Neural crest cell (in vitro differentiated cells): ENCODE measurements around the gene CEBPZ. TPM values are rescaled to one million over a fixed set of nuclear protein-coding genes. Genes with fewer than 3 reads are reported as not detected.

Source experiments
- DNase-seq: peaks from one replicate; pipeline ENCODE4 v3.0.0; 2021; ENCODE audit warnings: low read depth, mixed read lengths, low spot score
- H3K27ac Mint-ChIP-seq: one replicate; pipeline ENCODE4 v1.8.0; 2021; ENCODE audit warnings: mild to moderate bottlenecking, mixed read lengths; ENCODE audit not compliant: unreplicated experiment
- H3K27me3 Mint-ChIP-seq: 2 replicates; pipeline ENCODE4 v1.8.0; 2021; ENCODE audit warnings: low read depth, mild to moderate bottlenecking, mixed read lengths
- H3K36me3 Mint-ChIP-seq: 2 replicates; pipeline ENCODE4 v1.8.0; 2021; ENCODE audit warnings: low read depth, mild to moderate bottlenecking, mixed read lengths
- H3K4me1 Mint-ChIP-seq: 2 replicates; pipeline ENCODE4 v1.8.0; 2021; ENCODE audit warnings: mixed read lengths
- H3K4me3 Mint-ChIP-seq: one replicate; pipeline ENCODE4 v1.8.0; 2021; ENCODE audit warnings: mild to moderate bottlenecking, mixed read lengths
- H3K9me3 Mint-ChIP-seq: 2 replicates; pipeline ENCODE4 v1.8.0; 2021; ENCODE audit warnings: mixed read lengths
- CTCF ChIP-seq: fragments of 200-600 bp; sonication (generic); conservative IDR thresholded peaks from 2 replicates; pipeline ENCODE4 v1.5.0; 2021; ENCODE audit warnings: antibody characterized with exemption, mild to moderate bottlenecking
- total RNA-seq: library from RNA; stranded (reverse); gene quantifications from 2 replicates; pipeline ENCODE4 v1.2.1, GENCODE V29; 2021

The CEBPZ gene
- total RNA-seq, 1 donor from 2014 or later, result 55.0 TPM

GRCh38 chr2:37171624-37171950 is 59.8 kb downstream of the CEBPZ start:
- no peak for TF ChIP-seq CTCF
- no peaks in the 10 kb centered on the region for H3K4me1 Mint-ChIP-seq
- no peaks in the 10 kb centered on the region for H3K27me3 Mint-ChIP-seq
- DNase-seq, result no peak
- H3K4me3 Mint-ChIP-seq, result no peak overlapping the region
- H3K27ac Mint-ChIP-seq, result no peak overlapping the region
- H3K9me3 Mint-ChIP-seq, result no peaks in the 10 kb centered on the region
- no peaks in the 10 kb centered on the region for H3K36me3 Mint-ChIP-seq

GRCh38 chr2:37168217-37168981 is 63.0 kb downstream of the CEBPZ start:
- H3K4me1 Mint-ChIP-seq, result no peaks in the 10 kb centered on the region
- no peaks in the 10 kb centered on the region for H3K27me3 Mint-ChIP-seq
- H3K27ac Mint-ChIP-seq, result no peak overlapping the region
- peaks cover 12% of the 10 kb centered on the region for H3K36me3 Mint-ChIP-seq
- H3K4me3 Mint-ChIP-seq, result no peak overlapping the region
- TF ChIP-seq CTCF, result peak; percentile 79
- DNase-seq, result no peak
- H3K9me3 Mint-ChIP-seq, result peaks cover 11% of the 10 kb centered on the region

GRCh38 chr2:37167636-37168180 is 63.7 kb downstream of the CEBPZ start:
- no peak overlapping the region for H3K4me3 Mint-ChIP-seq
- H3K9me3 Mint-ChIP-seq, result peaks cover 11% of the 10 kb centered on the region
- no peaks in the 10 kb centered on the region for H3K4me1 Mint-ChIP-seq
- peaks cover 12% of the 10 kb centered on the region for H3K36me3 Mint-ChIP-seq
- H3K27me3 Mint-ChIP-seq, result no peaks in the 10 kb centered on the region
- DNase-seq, result no peak
- no peak overlapping the region for H3K27ac Mint-ChIP-seq
- no peak for TF ChIP-seq CTCF

DNA sequence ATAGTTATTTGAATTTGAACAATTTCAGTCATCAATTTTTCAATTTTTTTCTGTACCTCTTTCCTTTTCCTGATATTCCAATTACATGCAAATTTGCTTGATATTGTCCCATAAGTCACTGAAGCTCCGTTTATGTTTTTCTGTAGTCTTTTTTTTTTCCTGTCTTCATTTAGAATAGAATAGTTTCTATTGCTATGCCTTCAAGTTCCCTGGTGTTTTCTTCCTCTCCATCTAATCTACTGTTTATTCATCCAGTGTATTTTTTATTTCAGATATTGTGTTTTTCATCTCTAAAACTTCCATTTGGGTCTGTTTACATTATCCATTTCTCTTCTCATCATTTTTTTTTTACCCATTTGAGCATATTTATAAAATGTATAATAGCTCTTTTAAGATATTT is 66.6 kb downstream of the CEBPZ start:
- no peak for DNase-seq
- no peaks in the 10 kb centered on the region for H3K27me3 Mint-ChIP-seq
- no peaks in the 10 kb centered on the region for H3K4me1 Mint-ChIP-seq
- H3K9me3 Mint-ChIP-seq, result peaks cover 11% of the 10 kb centered on the region
- H3K4me3 Mint-ChIP-seq, result no peak overlapping the region
- TF ChIP-seq CTCF, result no peak
- H3K36me3 Mint-ChIP-seq, result peaks cover 12% of the 10 kb centered on the region
- H3K27ac Mint-ChIP-seq, result no peak overlapping the region

- peaks cover 27% of the 10 kb centered on the region for H3K4me1 Mint-ChIP-seq
Observed at GRCh38 chr2:37156857-37157714, 74.3 kb downstream of the CEBPZ start, which contains the start of gene EIF2AK2. Gene EIF2AK2 (minus strand): TSS chr2:37156980. CDS start chr2:37147806, 9,174 bp downstream.

More at GRCh38 chr2:37156857-37157714, 74.3 kb downstream of the CEBPZ start, which contains the start of gene EIF2AK2:
- no peak for TF ChIP-seq CTCF
- H3K9me3 Mint-ChIP-seq, result peaks cover 5% of the 10 kb centered on the region
- DNase-seq, result peak; percentile 69
- H3K36me3 Mint-ChIP-seq, result peaks cover 18% of the 10 kb centered on the region
- no peaks in the 10 kb centered on the region for H3K27me3 Mint-ChIP-seq
- H3K4me3 Mint-ChIP-seq, result peak within 1 kb of the TSS; percentile 90
- peak within 1 kb of the TSS; percentile 67 for H3K27ac Mint-ChIP-seq
